SU-DHL-6 (cell line): ENCODE measurements around the gene PPHLN1.

Experiments used
- H2AFZ ChIP-seq: fragments of 200-600 bp; sonication (generic); 2 replicates; pipeline ENCODE4 v1.6.1; 2014; ENCODE audit warnings: low read depth, mild to moderate bottlenecking, moderate library complexity, mixed read lengths, antibody characterized with exemption, low read length; ENCODE audit not compliant: severe bottlenecking
- H3F3A ChIP-seq: fragments of 200-600 bp; shearing (Covaris generic); 2 replicates; pipeline ENCODE4 v1.6.0; 2016; ENCODE audit warnings: antibody characterized with exemption, mild to moderate bottlenecking; ENCODE audit not compliant: insufficient read depth
- H3K27ac ChIP-seq: fragments of 200-600 bp; sonication (generic); 2 replicates; pipeline ENCODE4 v1.5.1; 2016; ENCODE audit warnings: low read depth, mild to moderate bottlenecking, low read length, moderate library complexity, mixed read lengths
- H3K27me3 ChIP-seq: fragments of 200-600 bp; sonication (generic), shearing (Covaris generic); 2 replicates; pipeline ENCODE4 v1.6.0; 2014; ENCODE audit warnings: mild to moderate bottlenecking, low read length
- H3K36me3 ChIP-seq: fragments of 200-600 bp; sonication (generic); 2 replicates; pipeline ENCODE4 v1.6.1; 2014; ENCODE audit warnings: mild to moderate bottlenecking, low read length, mixed read lengths
- H3K4me2 ChIP-seq: fragments of 300-600, 200-600 bp; shearing (Covaris generic), sonication (generic); 2 replicates; pipeline ENCODE4 v1.6.0; 2014; ENCODE audit warnings: low read length, low read depth, mild to moderate bottlenecking; ENCODE audit not compliant: poor library complexity, severe bottlenecking
- H3K4me3 ChIP-seq: fragments of 200-600 bp; sonication (generic); 2 replicates; pipeline ENCODE4 v1.5.1; 2014; ENCODE audit warnings: antibody characterized with exemption, low read length, mild to moderate bottlenecking, mixed read lengths; ENCODE audit not compliant: insufficient read depth, poor library complexity, severe bottlenecking
- H3K79me2 ChIP-seq: fragments of 200-600 bp; sonication (generic); 2 replicates; pipeline ENCODE4 v1.6.1; 2014; ENCODE audit warnings: mild to moderate bottlenecking, low read length, moderate library complexity; ENCODE audit not compliant: insufficient read depth
- H3K9ac ChIP-seq: fragments of 200-600 bp; sonication (generic); 2 replicates; pipeline ENCODE4 v1.7.0; 2014; ENCODE audit warnings: mild to moderate bottlenecking, low read length
- H3K9me2 ChIP-seq: fragments of 200-600 bp; sonication (generic); replicated peaks from 2 replicates; pipeline ENCODE4 v1.6.1; 2014; ENCODE audit warnings: low read length; ENCODE audit not compliant: insufficient read depth
- H3K9me3 ChIP-seq: fragments of 200-600 bp; sonication (generic); 2 replicates; pipeline ENCODE4 v1.6.1; 2014; ENCODE audit warnings: low read length, mixed read lengths; ENCODE audit not compliant: insufficient read depth
- H4K20me1 ChIP-seq: fragments of 200-600 bp; sonication (generic); 2 replicates; pipeline ENCODE4 v1.6.1; 2014; ENCODE audit warnings: low read depth, mild to moderate bottlenecking, antibody characterized with exemption, low read length, moderate library complexity, mixed read lengths
- CTCF ChIP-seq: fragments of 200-600 bp; sonication (generic); IDR thresholded peaks from one replicate; pipeline ENCODE4 v1.5.1; 2017; ENCODE audit warnings: antibody characterized with exemption, mild to moderate bottlenecking, low read length, moderate library complexity; ENCODE audit not compliant: insufficient read depth, poor library complexity, severe bottlenecking
- EZH2phosphoT487 ChIP-seq: fragments of 200-600 bp; sonication (generic), shearing (Covaris generic); conservative IDR thresholded peaks from 2 replicates; pipeline ENCODE4 v1.6.1; 2018; ENCODE audit warnings: mild to moderate bottlenecking, antibody characterized with exemption, low read length, moderate library complexity, mixed read lengths

The PPHLN1 gene

DNA sequence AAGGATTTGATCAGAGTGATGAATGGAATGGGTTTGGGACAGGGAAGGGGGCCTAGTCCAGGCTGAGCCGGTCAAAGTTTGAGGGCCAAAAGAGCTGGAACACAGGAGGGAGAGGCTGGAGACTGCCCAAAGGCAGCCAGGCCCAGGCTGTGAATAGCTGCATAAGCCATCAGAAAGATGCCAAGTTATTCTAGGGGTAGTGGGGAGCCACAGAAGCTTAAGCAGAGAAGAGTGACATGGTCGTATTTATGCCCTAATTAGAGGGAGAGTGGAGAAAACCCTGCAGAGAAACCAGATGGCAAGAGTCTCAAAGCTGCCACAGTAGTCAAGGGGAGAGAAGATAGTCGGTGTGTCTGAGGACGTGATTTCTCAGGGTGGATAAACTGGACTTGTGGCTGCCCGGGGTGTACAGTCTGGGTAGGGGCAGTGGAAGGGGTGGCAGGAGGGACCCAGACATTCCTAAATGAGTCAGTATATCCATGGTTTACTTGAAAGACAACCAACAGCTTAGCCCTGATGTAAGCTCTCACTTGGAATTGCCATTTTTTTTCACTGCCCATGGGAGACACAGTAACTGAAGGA lies 164.4 kb downstream of the PPHLN1 start:
- no peaks in the 10 kb centered on the region for H3F3A ChIP-seq
- no peak overlapping the region for H3K27ac ChIP-seq
- H3K36me3 ChIP-seq = no peaks in the 10 kb centered on the region
- no peak overlapping the region for H3K9ac ChIP-seq
- no peaks in the 10 kb centered on the region for H4K20me1 ChIP-seq
- H3K27me3 ChIP-seq = no peaks in the 10 kb centered on the region
- no peaks in the 10 kb centered on the region for H3K9me2 ChIP-seq
- H3K79me2 ChIP-seq = no peaks in the 10 kb centered on the region
- H3K9me3 ChIP-seq = no peaks in the 10 kb centered on the region
- no peak overlapping the region for H3K4me3 ChIP-seq
- no peak overlapping the region for H2AFZ ChIP-seq
- TF ChIP-seq CTCF (no peak), EZH2phosphoT487 (no peak)
- no peak overlapping the region for H3K4me2 ChIP-seq
